Stomach (tissue), 9 donors: Measurements from ENCODE around the gene KCTD17. TPM values are rescaled to one million over a fixed set of nuclear protein-coding genes. Genes with fewer than 3 reads are reported as not detected.

Experiments used
- DNase-seq, 2 donors: peaks; one replicate each; pipeline versions ENCODE4 v3.0.0 to v3.0.0-alpha.2; 2013 to 2019
- H3K27ac ChIP-seq, 5 donors: fragments of 200-600 bp in 4 of 5; sonication (generic) in 4 of 5; one replicate each; pipeline ENCODE4 v1.5.1; 2013 to 2019; ENCODE audit warnings: mild to moderate bottlenecking in 1 of 5, moderate library complexity in 1 of 5
- H3K27me3 ChIP-seq, 3 donors: fragments of 200-600 bp; sonication (generic); one replicate each; pipeline ENCODE4 v1.5.1; 2017 to 2019; ENCODE audit warnings: mixed run types in 1 of 3
- H3K36me3 ChIP-seq, 4 donors: fragments of 200-600 bp; sonication (generic); 1 replicate in 3 of 4; 2 replicates in 1 of 4; pipeline ENCODE4 v1.5.1; 2016 to 2019
- H3K4me1 ChIP-seq, 4 donors: fragments of 200-600 bp; sonication (generic); one replicate each; pipeline ENCODE4 v1.5.1; 2016 to 2019
- H3K4me3 ChIP-seq, 4 donors: fragments of 200-600 bp; sonication (generic) in 3 of 4; one replicate each; pipeline ENCODE4 v1.5.1; 2016 to 2019; ENCODE audit warnings: mild to moderate bottlenecking in 1 of 4
- H3K9me3 ChIP-seq, 4 donors: fragments of 200-600 bp; sonication (generic); one replicate each; pipeline ENCODE4 v1.5.1; 2016 to 2019
- CTCF ChIP-seq, 7 experiments: fragments of 450-650 bp in 4 of 7; fragments of 200-600 bp in 3 of 7; sonication (generic) in 3 of 7; IDR thresholded peaks; one replicate each; pipeline ENCODE4 v1.5.1; 2016 to 2019; ENCODE audit warnings: antibody characterized with exemption in 7 of 7, control low read depth in 2 of 7, mild to moderate bottlenecking in 1 of 7
- EP300 ChIP-seq: sonication (generic); formaldehyde crosslinking; IDR thresholded peaks from one replicate; pipeline ENCODE4 v1.6.1; 2017; ENCODE audit warnings: antibody characterized with exemption
- POLR2A ChIP-seq, 4 donors: fragments of 450-650 bp; IDR thresholded peaks; one replicate each; pipeline ENCODE4 v1.6.1; 2016; ENCODE audit warnings: antibody characterized with exemption in 4 of 4, control low read depth in 2 of 4, mild to moderate bottlenecking in 1 of 4, moderate library complexity in 1 of 4
- POLR2AphosphoS5 ChIP-seq, 3 donors: sonication (generic); formaldehyde crosslinking; IDR thresholded peaks; one replicate each; pipeline ENCODE4 v1.6.1; 2016; ENCODE audit warnings: antibody characterized with exemption in 3 of 3
- WGBS, 5 donors: extraction: QIAGEN DNeasy Blood & Tissue Kit in 3 of 5; methylation state at CpG; one replicate each; pipeline versions ENCODE4 v1.1.5 to v1.1.7; 2013 to 2018; 5-methylcytosine and 5-hydroxymethylcytosine counted together
- intact Hi-C: fragments of 100-400 bp; cut with DNase I; formaldehyde crosslinking; loops from one replicate; pipeline ENCODE4 v1.15.1; 2023; ENCODE audit warnings: low total_unique reads
- polyA plus RNA-seq, 3 donors: library from polyadenylated mRNA; stranded (reverse); fragments of 200-250 nt; gene quantifications; one replicate each; pipeline ENCODE4 v1.2.3, GENCODE V29; 2013
- total RNA-seq, 5 donors: library from RNA; depleted of rRNA; stranded (reverse); fragments of >200 nt; gene quantifications; one replicate each; pipeline versions ENCODE4 v1.1.0 to v1.2.3, GENCODE V29; 2014 to 2016
- donor health status: healthy with polysubstance abuse.
- donor health status: Bipolar disorder and iron deficiency.
- donor health status: healthy.

KCTD17 gene
- total and polyA plus RNA-seq, 8 donors, result 1.8 to 82.8 (median 9.2) TPM

GRCh38 chr22:37075046-37075445 lies 23.5 kb downstream of the KCTD17 start:
- intact Hi-C loops, result no loop called here
- Histone ChIP-seq H3K27me3 (peaks cover 0 to 74% (median 29%) of the 10 kb centered on the region in 3 donors), H3K4me3 (no peak overlapping the region), H3K36me3 (no peaks in the 10 kb centered on the region), H3K4me1 (peaks cover 0 to 8% (median 4%) of the 10 kb centered on the region in 4 donors), H3K9me3 (no peaks in the 10 kb centered on the region), H3K27ac (no peak overlapping the region)
- DNase-seq, result no peak
- 47 to 63% (median 52%) methylated on average over 12 to 17 of the region's 17 CpGs for WGBS, 5 donors
- TF ChIP-seq EP300 (no peak), POLR2AphosphoS5 (IDR thresholded peaks at IDR 0.05) (no peak), POLR2A (IDR thresholded peaks at IDR 0.05) (no peak), CTCF (IDR thresholded peaks at IDR 0.05) (no peak)

- Histone ChIP-seq H3K36me3 (no peaks in the 10 kb centered on the region), H3K4me3 (no peak overlapping the region), H3K9me3 (no peaks in the 10 kb centered on the region), H3K27me3 (peaks cover 0 to 74% (median 20%) of the 10 kb centered on the region in 3 donors), H3K4me1 (peaks cover 0 to 8% (median 4%) of the 10 kb centered on the region in 4 donors), H3K27ac (no peak overlapping the region)
- WGBS, 5 donors, result 68 to 87% (median 77%) methylated on average over 7 to 9 of the region's 9 CpGs
- intact Hi-C loops, result no loop called here
- TF ChIP-seq POLR2A (IDR thresholded peaks at IDR 0.05) (no peak), EP300 (no peak), CTCF (IDR thresholded peaks at IDR 0.05) (no peak), POLR2AphosphoS5 (IDR thresholded peaks at IDR 0.05) (no peak)
- no peak for DNase-seq
Measured at GRCh38 chr22:37075822-37076433, 24.4 kb downstream of the KCTD17 start.

- DNase-seq, result peak; percentile 71 to 83
- no peak overlapping the region for H3K4me3 ChIP-seq
- H3K9me3 ChIP-seq, result no peaks in the 10 kb centered on the region
- H3K4me1 ChIP-seq, result peaks cover 0 to 8% (median 4%) of the 10 kb centered on the region in 4 donors
- no peak overlapping the region for H3K27ac ChIP-seq
- H3K27me3 ChIP-seq, result peaks cover 0 to 68% (median 20%) of the 10 kb centered on the region in 3 donors
- intact Hi-C loops, result no loop called here
- H3K36me3 ChIP-seq, result no peaks in the 10 kb centered on the region
- 19 to 26% (median 21%) methylated on average over 15 of the region's 15 CpGs for WGBS, 5 donors
- TF ChIP-seq CTCF (IDR thresholded peaks at IDR 0.05), result peak in 5 of 7 experiments; percentile 39 to 95 (median 82)
- no peak for TF ChIP-seq POLR2A (IDR thresholded peaks at IDR 0.05)
- TF ChIP-seq POLR2AphosphoS5 (IDR thresholded peaks at IDR 0.05), result peak in 1 of 3 donors; percentile 9
Measured at GRCh38 chr22:37077802-37078448, 26.4 kb downstream of the KCTD17 start.

GRCh38 chr22:37079158-37079557 lies 27.6 kb downstream of the KCTD17 start:
- no peaks in the 10 kb centered on the region for H3K36me3 ChIP-seq
- no peaks in the 10 kb centered on the region for H3K9me3 ChIP-seq
- H3K4me1 ChIP-seq, result peaks cover 0 to 8% (median 4%) of the 10 kb centered on the region in 4 donors
- WGBS, 5 donors, result 47 to 57% (median 51%) methylated on average over 5 of the region's 5 CpGs
- no peak for DNase-seq
- TF ChIP-seq EP300 (no peak), POLR2A (IDR thresholded peaks at IDR 0.05) (no peak), POLR2AphosphoS5 (IDR thresholded peaks at IDR 0.05) (no peak), CTCF (IDR thresholded peaks at IDR 0.05) (no peak)
- intact Hi-C loops, result no loop called here
- peak overlapping the region in 1 of 5 donors; percentile 42 for H3K27ac ChIP-seq
- H3K4me3 ChIP-seq, result no peak overlapping the region
- peaks cover 0 to 58% (median 20%) of the 10 kb centered on the region in 3 donors for H3K27me3 ChIP-seq
